ENCODE results near the gene FGFBP3. TPM values are rescaled to one million over a fixed set of nuclear protein-coding genes. Genes with fewer than 3 reads are reported as not detected.

FGFBP3 gene
- polyA plus RNA-seq, 2 of the 4 experiments (the other 2 are of a cell fraction): 0.70 to 2.7 TPM

DNA sequence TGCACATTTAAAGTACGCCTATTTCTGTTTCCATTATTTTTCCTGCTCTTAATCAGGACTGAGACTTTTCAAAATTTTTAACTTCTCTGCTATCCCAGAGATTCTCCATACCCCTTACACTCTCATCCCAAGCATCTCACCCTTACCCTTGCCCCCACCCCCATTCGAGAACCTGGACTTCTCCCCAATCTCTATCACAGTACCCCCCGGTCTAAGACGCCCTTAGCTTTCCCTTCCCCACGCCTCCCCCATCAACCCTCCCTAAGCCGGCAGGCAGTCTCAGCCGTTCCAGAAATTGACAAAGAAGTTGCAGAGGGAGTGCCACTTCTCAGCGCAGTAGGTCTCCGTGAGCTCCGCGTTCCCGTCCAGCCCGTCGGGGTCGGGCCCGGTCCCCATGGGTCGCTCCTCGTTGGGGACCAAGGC is 1.4 kb downstream of the FGFBP3 start:
- peak; percentile 29 to 42 for DNase-seq (ENCODE audit: low read depth in 1 of 2, low spot score in 1 of 2)
- Histone ChIP-seq H3K9me3 (no peaks in the 10 kb centered on the region), H3K27ac (peak overlapping the region; percentile 89 to 92), H3K4me3 (peak overlapping the region; percentile 81), H3K4me2 (peak overlapping the region; percentile 88), H3K4me1 (peaks cover 14% of the 10 kb centered on the region; the same call in 1 of the 3 replicates)
- FAIRE-seq: no peak
- POLR2A ChIA-PET: interaction anchor here (1.0 to 2.8 kb wide), 7 partner anchors 9 to 276 kb away, joined by 3 to 22 read pairs (median 4); partner anchors contain the start of genes BTAF1 and TNKS2
- WGBS (ENCODE audit: missing lambda C conversion rate): 5% methylated on average over 14 of the region's 18 CpGs
- CTCF ChIA-PET: interaction anchor here (0.9 to 2.7 kb wide), 13 partner anchors 10 to 413 kb away, joined by 3 to 23 read pairs (median 5); partner anchors contain the start of gene BTAF1
- TF ChIP-seq HOXB5 (CRISPR knock-in tag; IDR thresholded peaks at IDR 0.05) (no peak), HOXB13 (CRISPR knock-in tag; IDR thresholded peaks at IDR 0.05; ENCODE audit: low read depth) (no peak), HEYL (CRISPR knock-in tag; IDR thresholded peaks at IDR 0.05) (no peak)
- ATAC-seq: peak; percentile 36; a peak in 5 of 6 replicates

DNA sequence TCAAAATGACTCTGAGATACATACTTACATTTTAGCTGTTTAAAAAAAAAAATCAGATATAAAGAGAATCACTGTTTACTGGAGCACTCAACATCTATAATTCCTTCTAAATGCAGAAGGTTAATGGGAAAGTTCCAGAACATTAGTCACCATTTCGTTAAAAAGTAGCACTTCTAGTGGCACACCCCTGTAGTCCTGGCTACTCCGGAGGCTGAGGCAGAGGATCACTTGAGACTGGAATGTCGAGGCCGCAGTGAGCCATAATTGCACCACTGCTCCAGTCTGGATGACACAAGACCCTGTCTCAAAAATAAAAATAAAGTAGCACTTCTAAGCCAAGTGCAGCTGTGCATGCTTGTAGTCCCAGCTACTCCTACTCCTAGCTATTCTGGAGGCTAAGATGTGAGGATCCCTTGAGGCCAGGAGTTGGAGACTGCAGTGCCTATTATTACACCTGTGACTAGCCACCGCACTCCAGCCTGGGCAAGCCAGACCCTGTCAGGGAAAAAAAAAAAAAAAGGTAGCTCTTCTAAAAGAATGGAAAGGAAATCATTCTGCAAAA is 2.2 kb downstream of the FGFBP3 start:
- ChIA-PET POLR2A (interaction anchor here (0.6 to 2.8 kb wide), 3 partner anchors 17 to 305 kb away, joined by 3 to 22 read pairs (median 4); partner anchors contain the start of gene BTAF1), CTCF (interaction anchor here (0.9 to 2.7 kb wide), 3 partner anchors 10 to 264 kb away, joined by 3 to 23 read pairs (median 4); no protein-coding TSS in a partner anchor)
- Histone ChIP-seq H3K27ac (no peak overlapping the region), H3K4me1 (peaks cover 20% of the 10 kb centered on the region), H3K9me3 (no peaks in the 10 kb centered on the region), H3K4me2 (peak overlapping the region; percentile 88), H3K4me3 (no peak overlapping the region)
- no peak for ATAC-seq
- no peak for DNase-seq (ENCODE audit: low read depth in 1 of 2, low spot score in 1 of 2)
- TF ChIP-seq, protein P1, sequence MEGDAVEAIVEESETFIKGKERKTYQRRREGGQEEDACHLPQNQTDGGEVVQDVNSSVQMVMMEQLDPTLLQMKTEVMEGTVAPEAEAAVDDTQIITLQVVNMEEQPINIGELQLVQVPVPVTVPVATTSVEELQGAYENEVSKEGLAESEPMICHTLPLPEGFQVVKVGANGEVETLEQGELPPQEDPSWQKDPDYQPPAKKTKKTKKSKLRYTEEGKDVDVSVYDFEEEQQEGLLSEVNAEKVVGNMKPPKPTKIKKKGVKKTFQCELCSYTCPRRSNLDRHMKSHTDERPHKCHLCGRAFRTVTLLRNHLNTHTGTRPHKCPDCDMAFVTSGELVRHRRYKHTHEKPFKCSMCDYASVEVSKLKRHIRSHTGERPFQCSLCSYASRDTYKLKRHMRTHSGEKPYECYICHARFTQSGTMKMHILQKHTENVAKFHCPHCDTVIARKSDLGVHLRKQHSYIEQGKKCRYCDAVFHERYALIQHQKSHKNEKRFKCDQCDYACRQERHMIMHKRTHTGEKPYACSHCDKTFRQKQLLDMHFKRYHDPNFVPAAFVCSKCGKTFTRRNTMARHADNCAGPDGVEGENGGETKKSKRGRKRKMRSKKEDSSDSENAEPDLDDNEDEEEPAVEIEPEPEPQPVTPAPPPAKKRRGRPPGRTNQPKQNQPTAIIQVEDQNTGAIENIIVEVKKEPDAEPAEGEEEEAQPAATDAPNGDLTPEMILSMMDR (IDR thresholded peaks at IDR 0.05): no peak
- TF ChIP-seq MAFK (IDR thresholded peaks at IDR 0.05; ENCODE audit: partially characterized antibody) (no peak), ESRRA (IDR thresholded peaks at IDR 0.05; ENCODE audit: borderline replicate concordance, low read length) (no peak), MYC (IDR thresholded peaks at IDR 0.05; ENCODE audit: borderline replicate concordance, low read length) (no peak), MAZ (IDR thresholded peaks at IDR 0.05; ENCODE audit: borderline replicate concordance, low read depth, low read length) (no peak), RARB (CRISPR knock-in tag; IDR thresholded peaks at IDR 0.05) (no peak), HDAC2 (IDR thresholded peaks at IDR 0.05) (no peak), EHMT2 (IDR thresholded peaks at IDR 0.05; ENCODE audit: low read depth) (no peak), CBX2 (IDR thresholded peaks at IDR 0.05; ENCODE audit: borderline replicate concordance, low read depth) (no peak), ZFP36 (IDR thresholded peaks at IDR 0.05; ENCODE audit: borderline replicate concordance, partially characterized antibody) (no peak), TP53 (CRISPR knock-in tag; IDR thresholded peaks at IDR 0.05) (no peak), RCOR1 (IDR thresholded peaks at IDR 0.05; ENCODE audit: low read depth, low read length) (no peak), NPAS2 (CRISPR knock-in tag; IDR thresholded peaks at IDR 0.05; ENCODE audit: borderline replicate concordance) (no peak), JUN (IDR thresholded peaks at IDR 0.05) (no peak), EHF (CRISPR knock-in tag; IDR thresholded peaks at IDR 0.05) (no peak)
- TF ChIP-seq, protein P2, sequence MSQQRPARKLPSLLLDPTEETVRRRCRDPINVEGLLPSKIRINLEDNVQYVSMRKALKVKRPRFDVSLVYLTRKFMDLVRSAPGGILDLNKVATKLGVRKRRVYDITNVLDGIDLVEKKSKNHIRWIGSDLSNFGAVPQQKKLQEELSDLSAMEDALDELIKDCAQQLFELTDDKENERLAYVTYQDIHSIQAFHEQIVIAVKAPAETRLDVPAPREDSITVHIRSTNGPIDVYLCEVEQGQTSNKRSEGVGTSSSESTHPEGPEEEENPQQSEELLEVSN (IDR thresholded peaks at IDR 0.05; ENCODE audit: borderline replicate concordance, low read depth): no peak
- TF ChIP-seq, protein P3, sequence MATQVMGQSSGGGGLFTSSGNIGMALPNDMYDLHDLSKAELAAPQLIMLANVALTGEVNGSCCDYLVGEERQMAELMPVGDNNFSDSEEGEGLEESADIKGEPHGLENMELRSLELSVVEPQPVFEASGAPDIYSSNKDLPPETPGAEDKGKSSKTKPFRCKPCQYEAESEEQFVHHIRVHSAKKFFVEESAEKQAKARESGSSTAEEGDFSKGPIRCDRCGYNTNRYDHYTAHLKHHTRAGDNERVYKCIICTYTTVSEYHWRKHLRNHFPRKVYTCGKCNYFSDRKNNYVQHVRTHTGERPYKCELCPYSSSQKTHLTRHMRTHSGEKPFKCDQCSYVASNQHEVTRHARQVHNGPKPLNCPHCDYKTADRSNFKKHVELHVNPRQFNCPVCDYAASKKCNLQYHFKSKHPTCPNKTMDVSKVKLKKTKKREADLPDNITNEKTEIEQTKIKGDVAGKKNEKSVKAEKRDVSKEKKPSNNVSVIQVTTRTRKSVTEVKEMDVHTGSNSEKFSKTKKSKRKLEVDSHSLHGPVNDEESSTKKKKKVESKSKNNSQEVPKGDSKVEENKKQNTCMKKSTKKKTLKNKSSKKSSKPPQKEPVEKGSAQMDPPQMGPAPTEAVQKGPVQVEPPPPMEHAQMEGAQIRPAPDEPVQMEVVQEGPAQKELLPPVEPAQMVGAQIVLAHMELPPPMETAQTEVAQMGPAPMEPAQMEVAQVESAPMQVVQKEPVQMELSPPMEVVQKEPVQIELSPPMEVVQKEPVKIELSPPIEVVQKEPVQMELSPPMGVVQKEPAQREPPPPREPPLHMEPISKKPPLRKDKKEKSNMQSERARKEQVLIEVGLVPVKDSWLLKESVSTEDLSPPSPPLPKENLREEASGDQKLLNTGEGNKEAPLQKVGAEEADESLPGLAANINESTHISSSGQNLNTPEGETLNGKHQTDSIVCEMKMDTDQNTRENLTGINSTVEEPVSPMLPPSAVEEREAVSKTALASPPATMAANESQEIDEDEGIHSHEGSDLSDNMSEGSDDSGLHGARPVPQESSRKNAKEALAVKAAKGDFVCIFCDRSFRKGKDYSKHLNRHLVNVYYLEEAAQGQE (IDR thresholded peaks at IDR 0.05): no peak
- 89% methylated on average over 5 of the region's 5 CpGs for WGBS (ENCODE audit: missing lambda C conversion rate)
- no peak for FAIRE-seq

All from A549 (cell line).